MM.1S (cell line): ENCODE results near the gene PDE1C.

ENCODE experiments used
- DNase-seq: peaks from one replicate; pipeline ENCODE4 v3.0.0-alpha.2; 2015
- H2AFZ ChIP-seq: fragments of 300-600 bp; sonication (generic); 2 replicates; pipeline ENCODE4 v1.6.0; 2016; ENCODE audit warnings: antibody characterized with exemption, low read length
- H3F3A ChIP-seq: fragments of 300-600 bp; sonication (generic); 2 replicates; pipeline ENCODE4 v1.6.1; 2016; ENCODE audit warnings: mild to moderate bottlenecking, antibody characterized with exemption, low read length, moderate library complexity, mixed read lengths; ENCODE audit not compliant: insufficient read depth
- H3K27ac ChIP-seq: fragments of 300-600 bp; sonication (generic); 2 replicates; pipeline ENCODE4 v1.5.1; 2016; ENCODE audit warnings: mild to moderate bottlenecking, low read length
- H3K27me3 ChIP-seq: fragments of 300-600 bp; sonication (generic); replicated peaks from 2 replicates; pipeline ENCODE4 v1.6.0; 2016; ENCODE audit warnings: low read length; ENCODE audit not compliant: insufficient read depth
- H3K36me3 ChIP-seq: fragments of 300-600 bp; sonication (generic); replicated peaks from 2 replicates; pipeline ENCODE4 v1.6.1; 2016; ENCODE audit warnings: mild to moderate bottlenecking, low read length, mixed read lengths; ENCODE audit not compliant: insufficient read depth
- H3K4me1 ChIP-seq: fragments of 300-600 bp; sonication (generic); 2 replicates; pipeline ENCODE4 v1.6.1; 2016; ENCODE audit warnings: low read length, mixed read lengths
- H3K4me2 ChIP-seq: fragments of 300-600 bp; sonication (generic); 2 replicates; pipeline ENCODE4 v1.6.0; 2016; ENCODE audit warnings: low read depth, low read length
- H3K4me3 ChIP-seq: fragments of 300-600 bp; sonication (generic); 2 replicates; pipeline ENCODE4 v1.5.1; 2016; ENCODE audit warnings: low read length, mixed read lengths
- H3K79me2 ChIP-seq: fragments of 300-600 bp; sonication (generic); 2 replicates; pipeline ENCODE4 v1.6.1; 2016; ENCODE audit warnings: mixed run types, low read length, mixed read lengths
- H3K9ac ChIP-seq: fragments of 300-600 bp; sonication (generic); 2 replicates; pipeline ENCODE4 v1.6.1; 2016; ENCODE audit warnings: low read length, mixed read lengths
- H3K9me2 ChIP-seq: fragments of 300-600 bp; sonication (generic); replicated peaks from 2 replicates; pipeline ENCODE4 v1.6.1; 2016; ENCODE audit warnings: mild to moderate bottlenecking, low read length, mixed read lengths; ENCODE audit not compliant: insufficient read depth
- H3K9me3 ChIP-seq: fragments of 300-600 bp; sonication (generic); replicated peaks from 2 replicates; pipeline ENCODE4 v1.6.1; 2016; ENCODE audit warnings: mild to moderate bottlenecking, low read length, mixed read lengths; ENCODE audit not compliant: insufficient read depth
- H4K20me1 ChIP-seq: fragments of 300-600 bp; sonication (generic); 2 replicates; pipeline ENCODE4 v1.6.1; 2016; ENCODE audit warnings: mild to moderate bottlenecking, low read length, moderate library complexity, mixed read lengths; ENCODE audit not compliant: insufficient read depth
- EZH2 ChIP-seq: fragments of 300-600 bp; sonication (generic); optimal IDR thresholded peaks from 2 replicates; pipeline ENCODE3; 2017; ENCODE audit warnings: low read depth, mild to moderate bottlenecking, antibody characterized with exemption, low read length, mixed read lengths
- EZH2phosphoT487 ChIP-seq: fragments of 300-600 bp; sonication (generic); IDR thresholded peaks from 2 replicates; pipeline ENCODE4 v1.6.1; 2018; ENCODE audit warnings: antibody characterized with exemption, low read length
- TF ChIP-seq, protein P1 (sequence below): fragments of 300-600 bp; sonication (generic); IDR thresholded peaks from 2 replicates; pipeline ENCODE4 v1.5.1; 2016; ENCODE audit warnings: antibody characterized with exemption, low read length, mixed read lengths

Gene PDE1C

DNA sequence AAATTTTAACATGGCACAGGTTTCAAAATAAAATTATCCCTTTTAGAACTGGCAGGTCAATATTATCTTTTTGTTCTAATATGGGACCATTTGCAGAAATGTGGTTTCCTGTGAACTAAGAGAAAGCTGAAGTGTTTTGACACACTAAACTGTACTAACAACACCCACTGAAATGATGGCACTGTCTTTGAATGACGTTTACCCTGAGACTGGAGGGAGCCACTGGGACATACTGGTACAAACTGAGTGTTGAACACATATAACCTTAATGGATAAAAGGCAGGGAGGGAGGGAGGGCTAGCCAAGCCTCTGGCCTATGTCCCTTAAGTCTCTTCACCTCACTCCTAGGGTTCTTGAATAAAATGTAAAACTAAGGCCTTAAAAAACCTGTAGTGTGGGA is 95.9 kb downstream of the PDE1C start:
- no peak for DNase-seq
- H3K79me2 ChIP-seq, result no peaks in the 10 kb centered on the region
- no peaks in the 10 kb centered on the region for H3K9me2 ChIP-seq
- H3K9ac ChIP-seq, result no peak overlapping the region
- H3K4me2 ChIP-seq, result no peak overlapping the region
- H3K4me1 ChIP-seq, result no peaks in the 10 kb centered on the region
- H2AFZ ChIP-seq, result no peak overlapping the region
- no peak overlapping the region for H3K4me3 ChIP-seq
- H3K27me3 ChIP-seq, result no peaks in the 10 kb centered on the region
- TF ChIP-seq EZH2, result no peak
- H3F3A ChIP-seq, result no peaks in the 10 kb centered on the region
- H3K36me3 ChIP-seq, result no peaks in the 10 kb centered on the region
- H3K27ac ChIP-seq, result no peak overlapping the region
- no peaks in the 10 kb centered on the region for H4K20me1 ChIP-seq
- no peaks in the 10 kb centered on the region for H3K9me3 ChIP-seq

GRCh38 chr7:31971049-31971667 is 99.0 kb downstream of the PDE1C start:
- Histone ChIP-seq H3K9me2 (no peaks in the 10 kb centered on the region), H3K79me2 (no peaks in the 10 kb centered on the region), H3K27me3 (no peaks in the 10 kb centered on the region), H3K4me3 (no peak overlapping the region), H3K36me3 (no peaks in the 10 kb centered on the region), H3K9me3 (no peaks in the 10 kb centered on the region), H4K20me1 (no peaks in the 10 kb centered on the region), H3K4me1 (no peaks in the 10 kb centered on the region), H3F3A (no peaks in the 10 kb centered on the region), H2AFZ (no peak overlapping the region), H3K27ac (no peak overlapping the region), H3K9ac (no peak overlapping the region), H3K4me2 (no peak overlapping the region)
- no peak for DNase-seq
- TF ChIP-seq, protein P1, sequence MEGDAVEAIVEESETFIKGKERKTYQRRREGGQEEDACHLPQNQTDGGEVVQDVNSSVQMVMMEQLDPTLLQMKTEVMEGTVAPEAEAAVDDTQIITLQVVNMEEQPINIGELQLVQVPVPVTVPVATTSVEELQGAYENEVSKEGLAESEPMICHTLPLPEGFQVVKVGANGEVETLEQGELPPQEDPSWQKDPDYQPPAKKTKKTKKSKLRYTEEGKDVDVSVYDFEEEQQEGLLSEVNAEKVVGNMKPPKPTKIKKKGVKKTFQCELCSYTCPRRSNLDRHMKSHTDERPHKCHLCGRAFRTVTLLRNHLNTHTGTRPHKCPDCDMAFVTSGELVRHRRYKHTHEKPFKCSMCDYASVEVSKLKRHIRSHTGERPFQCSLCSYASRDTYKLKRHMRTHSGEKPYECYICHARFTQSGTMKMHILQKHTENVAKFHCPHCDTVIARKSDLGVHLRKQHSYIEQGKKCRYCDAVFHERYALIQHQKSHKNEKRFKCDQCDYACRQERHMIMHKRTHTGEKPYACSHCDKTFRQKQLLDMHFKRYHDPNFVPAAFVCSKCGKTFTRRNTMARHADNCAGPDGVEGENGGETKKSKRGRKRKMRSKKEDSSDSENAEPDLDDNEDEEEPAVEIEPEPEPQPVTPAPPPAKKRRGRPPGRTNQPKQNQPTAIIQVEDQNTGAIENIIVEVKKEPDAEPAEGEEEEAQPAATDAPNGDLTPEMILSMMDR, result no peak
- TF ChIP-seq EZH2phosphoT487 (no peak), EZH2 (no peak)

GRCh38 chr7:31970501-31970900 is 99.7 kb downstream of the PDE1C start:
- Histone ChIP-seq H3K9me3 (no peaks in the 10 kb centered on the region), H3K36me3 (no peaks in the 10 kb centered on the region), H4K20me1 (no peaks in the 10 kb centered on the region), H3K27me3 (no peaks in the 10 kb centered on the region), H3K79me2 (no peaks in the 10 kb centered on the region), H3K4me2 (no peak overlapping the region), H3F3A (no peaks in the 10 kb centered on the region), H3K27ac (no peak overlapping the region), H3K9ac (no peak overlapping the region), H3K4me3 (no peak overlapping the region), H3K9me2 (no peaks in the 10 kb centered on the region), H2AFZ (no peak overlapping the region), H3K4me1 (no peaks in the 10 kb centered on the region)
- no peak for DNase-seq
- TF ChIP-seq EZH2phosphoT487 (no peak), EZH2 (no peak)
- TF ChIP-seq, protein P1, result no peak

DNA sequence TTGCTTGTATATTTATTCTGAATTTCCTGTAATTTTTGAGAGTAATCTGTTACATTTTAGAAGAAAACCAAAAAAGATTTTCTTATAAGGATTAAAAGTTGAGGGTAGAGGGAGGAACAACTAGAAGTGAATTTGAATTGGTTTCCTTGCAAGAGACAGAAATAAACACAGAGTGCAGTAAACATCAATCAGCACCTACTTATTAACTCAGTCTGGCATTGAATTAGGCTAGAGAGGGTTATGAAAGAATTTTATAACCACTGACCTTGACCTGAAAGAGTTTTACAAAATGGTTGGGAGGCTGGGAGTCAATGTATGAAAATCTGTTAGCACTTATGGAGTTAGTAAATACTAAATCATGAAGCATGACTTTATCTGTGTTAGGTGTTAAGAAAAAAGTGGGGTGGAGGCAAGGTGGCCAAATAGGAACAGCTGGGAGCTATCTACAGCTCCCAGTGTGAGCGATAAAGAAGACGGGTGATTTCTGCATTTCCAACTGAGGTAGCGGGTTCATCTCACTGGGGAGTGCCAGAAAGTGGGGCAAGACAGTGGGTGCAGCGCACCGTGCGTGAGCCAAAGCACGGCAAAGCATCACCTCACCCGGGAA is 106.5 kb downstream of the PDE1C start:
- no peak for DNase-seq
- Histone ChIP-seq H3K4me2 (no peak overlapping the region), H2AFZ (no peak overlapping the region), H3K27me3 (no peaks in the 10 kb centered on the region), H3F3A (no peaks in the 10 kb centered on the region), H3K36me3 (no peaks in the 10 kb centered on the region), H4K20me1 (no peaks in the 10 kb centered on the region), H3K9me2 (no peaks in the 10 kb centered on the region), H3K4me3 (no peak overlapping the region), H3K27ac (no peak overlapping the region), H3K9me3 (no peaks in the 10 kb centered on the region), H3K4me1 (no peaks in the 10 kb centered on the region), H3K79me2 (no peaks in the 10 kb centered on the region), H3K9ac (no peak overlapping the region)
- TF ChIP-seq EZH2phosphoT487 (no peak), EZH2 (no peak)
- TF ChIP-seq, protein P1, result no peak
